ENCODE measurements around the gene MYO5C.
"Not testable (repeated sequence)": the region's sequence is repeated elsewhere in the genome, so short reads cannot be mapped to it uniquely, and the experiment has no call there.

Gene MYO5C

DNA sequence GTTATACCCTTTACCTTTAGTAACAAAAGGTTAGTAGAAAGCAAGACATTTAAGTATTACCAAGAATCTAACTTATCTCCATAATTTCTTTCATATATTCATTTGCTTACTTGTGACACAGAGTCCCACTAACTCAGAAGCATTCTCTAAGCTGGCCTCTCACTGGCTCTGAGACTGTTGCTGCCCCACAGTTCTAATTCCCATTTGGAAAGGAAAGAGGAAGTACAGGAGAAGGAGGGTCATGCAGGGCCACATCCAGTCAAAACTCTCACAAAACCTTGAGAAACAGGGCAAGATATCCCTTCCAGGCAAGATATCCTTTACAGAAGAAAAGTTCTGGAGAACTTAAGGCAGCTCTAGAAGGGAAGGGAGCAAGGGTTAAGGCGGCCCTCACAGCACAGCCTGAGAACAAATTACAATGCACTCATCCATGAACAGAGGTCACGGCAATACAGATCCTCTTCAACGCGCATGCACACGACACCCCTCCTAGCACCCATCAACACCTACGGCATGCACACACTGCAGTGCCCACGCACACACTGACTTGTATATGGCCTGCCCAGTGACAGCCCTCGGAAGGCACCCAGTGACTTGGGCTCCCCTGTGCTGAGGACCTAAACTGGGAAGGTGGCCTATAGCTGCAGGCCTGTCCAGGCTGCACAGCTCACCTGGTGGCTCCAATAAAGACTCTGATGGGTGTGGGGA, 13.0 kb upstream of the MYO5C start:
- DNase-seq (ENCODE audit: low read depth): no peak

DNA sequence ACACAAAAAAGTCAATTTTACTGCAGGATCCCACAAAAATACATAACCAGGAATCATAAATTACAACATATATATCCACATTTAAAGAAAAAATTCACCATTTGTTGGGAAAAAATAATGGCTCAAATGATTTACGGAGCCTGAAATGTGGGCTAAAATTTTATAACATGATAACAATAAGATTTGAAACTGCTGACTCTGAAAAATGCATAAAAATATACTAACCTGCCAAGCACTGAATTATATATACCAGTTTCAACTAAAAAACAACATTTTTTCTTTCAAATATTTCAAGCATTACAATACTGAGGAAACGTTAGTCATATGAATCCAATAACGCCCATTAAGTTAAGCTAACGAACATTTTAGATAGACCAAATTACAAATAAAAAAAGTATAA, 12.2 kb upstream of the MYO5C start:
- DNase-seq (ENCODE audit: low read depth): no peak

DNA sequence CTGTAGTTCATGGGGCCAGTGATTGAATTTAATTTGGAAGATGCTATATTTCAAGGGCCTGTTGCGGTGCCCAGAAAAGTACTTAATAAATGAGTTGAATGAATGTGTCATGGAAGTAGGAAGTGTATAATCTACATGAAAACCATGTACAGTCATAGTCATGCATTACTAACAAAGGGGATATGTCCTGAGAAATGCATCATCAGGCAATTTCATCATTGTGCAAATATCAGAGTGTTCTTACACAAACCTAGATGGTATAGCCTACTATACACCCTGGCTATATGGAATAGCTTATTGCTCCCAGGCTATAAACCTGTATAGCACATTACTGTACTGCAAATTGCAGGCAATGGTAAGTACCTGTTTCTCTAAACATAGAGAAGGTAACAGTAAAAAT, 10.7 kb upstream of the MYO5C start:
- peak; percentile 47 for DNase-seq (ENCODE audit: low read depth)

DNA sequence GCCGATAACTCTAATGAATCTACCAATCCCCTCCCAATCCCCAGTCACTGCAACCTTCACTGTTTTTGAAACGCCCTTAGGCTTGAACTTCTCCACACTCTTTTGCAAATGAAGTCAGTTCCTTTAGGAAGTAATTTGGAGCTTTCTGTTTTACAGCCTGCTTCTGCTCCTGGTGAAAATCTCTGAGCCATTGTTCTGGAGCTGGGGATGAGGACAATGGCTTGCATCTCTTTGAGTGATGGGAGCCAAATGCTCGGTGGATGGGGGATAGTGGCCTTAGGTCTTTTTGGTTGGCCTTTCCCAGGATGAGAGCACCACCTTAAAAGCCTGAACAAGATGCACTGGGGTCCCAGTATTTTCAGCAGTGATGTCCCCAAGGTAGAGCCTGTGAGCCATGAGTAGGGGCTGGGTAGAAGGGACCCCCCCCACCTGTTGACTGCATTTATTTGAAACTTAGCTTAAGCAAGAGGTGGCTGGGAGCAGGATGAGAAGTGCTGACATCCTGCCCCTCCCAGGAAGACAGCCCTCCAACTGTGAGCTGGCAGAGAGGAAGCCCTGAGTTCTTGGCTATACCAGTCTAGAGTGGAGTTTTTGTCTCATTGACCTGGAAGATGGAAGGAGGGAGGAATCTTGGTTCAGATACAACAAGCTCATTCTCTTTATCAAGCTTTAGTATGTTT, 7.6 kb upstream of the MYO5C start:
- no peak for DNase-seq (ENCODE audit: low read depth)

DNA sequence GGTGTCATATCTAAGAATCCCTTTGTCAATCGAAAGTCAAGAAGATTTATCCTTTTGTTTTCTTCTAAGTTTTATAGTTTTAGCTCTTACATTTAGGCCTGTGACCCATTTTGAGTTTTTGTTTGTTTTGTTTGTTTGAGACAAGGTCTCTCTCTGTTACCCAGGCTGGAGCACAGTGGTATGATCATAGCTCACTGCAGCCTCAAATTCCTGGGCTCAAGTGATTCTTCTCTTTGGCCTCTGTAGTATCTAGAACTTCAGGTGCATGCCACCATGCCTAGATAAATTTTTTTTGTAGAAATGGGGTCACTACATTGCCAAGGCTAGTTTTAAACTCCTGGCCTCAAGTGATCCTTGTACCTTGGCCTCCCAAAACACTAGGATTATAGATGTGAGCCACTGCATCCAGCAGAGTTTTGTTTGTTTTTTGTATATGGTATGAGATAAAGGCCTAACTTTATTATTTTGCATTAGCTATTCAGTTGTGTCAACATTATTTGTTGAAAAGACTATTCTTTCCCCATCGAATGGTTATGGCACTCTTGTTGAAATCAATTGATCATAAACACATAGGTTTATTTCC, 5.8 kb upstream of the MYO5C start:
- DNase-seq (ENCODE audit: low read depth): no peak

DNA sequence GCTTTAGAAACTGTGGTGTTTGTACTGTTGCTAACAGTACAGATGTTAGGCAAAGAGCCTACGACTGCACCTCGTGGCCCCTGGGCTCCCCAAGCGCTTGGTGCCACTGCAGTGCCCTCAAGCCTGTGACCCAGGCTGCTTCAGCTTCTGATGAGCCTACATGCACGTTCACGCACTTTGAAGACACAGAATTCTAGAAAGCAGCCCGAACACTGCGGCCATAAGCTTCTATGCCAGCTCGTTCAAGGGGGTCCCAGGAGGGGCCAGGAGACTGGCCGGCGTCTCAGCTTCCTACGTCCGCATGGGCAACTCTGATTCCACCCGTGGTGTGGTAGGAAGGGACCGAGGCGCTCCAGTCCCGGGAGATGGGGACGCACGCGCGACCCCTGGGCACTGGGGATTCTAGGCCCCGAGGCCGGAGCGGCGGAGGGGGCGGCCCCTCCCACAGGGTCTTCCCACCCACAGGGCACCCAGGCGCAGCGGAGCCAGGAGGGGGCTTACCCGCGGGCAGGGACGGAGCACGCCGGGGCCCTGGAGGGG, 653 bp downstream of the MYO5C start:
- DNase-seq (ENCODE audit: low read depth): no peak

DNA sequence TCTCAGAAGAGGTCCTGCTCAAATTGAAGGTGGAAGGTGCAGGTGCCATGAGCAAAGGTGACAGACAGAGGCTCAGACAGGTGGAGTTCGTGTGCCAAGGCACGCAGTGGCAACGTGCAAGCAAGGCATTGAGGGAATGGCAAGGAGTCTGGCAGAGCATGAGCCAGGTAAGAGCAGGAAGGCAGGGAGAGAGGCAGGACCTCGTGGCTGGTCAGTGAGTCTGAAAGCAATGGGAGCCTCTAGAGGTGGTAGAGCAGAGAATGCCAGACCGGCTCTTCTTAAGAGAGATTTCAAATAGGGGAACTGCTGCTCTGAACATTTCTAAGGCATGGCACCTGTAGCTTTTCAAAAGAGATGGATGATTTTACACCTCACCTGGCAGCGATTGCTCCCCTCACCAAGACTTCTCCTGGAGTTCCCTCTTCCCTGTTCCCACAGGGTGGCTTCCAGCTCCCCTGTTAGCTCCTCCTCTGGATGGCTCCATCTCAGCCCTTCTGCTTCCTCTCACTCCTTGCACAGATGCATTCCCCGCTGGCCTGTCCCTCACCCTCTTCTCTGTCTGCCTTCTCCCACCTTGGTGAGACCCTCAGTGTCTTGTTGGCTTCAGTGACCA, 2.7 kb downstream of the MYO5C start:
- no peak for DNase-seq (ENCODE audit: low read depth)

DNA sequence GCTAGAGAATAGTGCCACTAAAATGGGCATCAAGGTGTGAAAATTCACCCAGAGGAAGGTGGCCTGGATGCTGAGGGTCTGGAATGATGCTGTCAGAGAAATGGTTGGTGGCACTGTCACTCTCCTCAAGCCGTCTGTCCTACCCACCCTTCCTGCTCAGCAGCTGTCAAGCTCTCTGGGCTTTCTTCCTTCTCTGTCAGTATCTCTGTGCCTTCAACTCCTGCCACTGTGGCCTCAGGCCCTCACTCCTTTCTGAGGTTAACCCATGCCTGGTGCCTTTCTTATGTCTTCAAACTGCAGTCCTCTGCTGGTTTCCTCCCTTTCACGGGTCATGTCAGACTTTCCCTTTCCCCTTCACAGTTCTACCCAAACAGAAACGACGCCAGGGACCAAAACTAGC, 4.4 kb downstream of the MYO5C start:
- no peak for DNase-seq (ENCODE audit: low read depth)

DNA sequence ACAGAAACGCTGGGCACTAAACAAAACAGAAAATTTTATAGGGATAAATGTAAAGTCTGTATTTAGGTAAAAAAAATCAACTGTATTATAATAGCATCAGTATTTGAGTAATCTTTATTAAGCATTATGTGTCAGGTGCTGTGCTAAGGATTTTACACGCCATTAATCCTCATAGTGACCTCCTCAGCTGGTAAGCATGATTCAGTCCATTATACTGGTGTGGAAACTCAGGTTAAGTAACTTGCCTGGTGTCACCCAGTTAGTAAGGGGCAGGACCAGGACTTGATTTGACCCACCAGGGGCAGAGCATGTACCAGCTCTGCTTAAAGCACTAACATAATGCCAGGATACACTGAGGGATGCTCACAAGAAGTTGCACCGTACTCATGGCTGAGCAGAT, 4.8 kb downstream of the MYO5C start:
- no peak for DNase-seq (ENCODE audit: low read depth)

DNA sequence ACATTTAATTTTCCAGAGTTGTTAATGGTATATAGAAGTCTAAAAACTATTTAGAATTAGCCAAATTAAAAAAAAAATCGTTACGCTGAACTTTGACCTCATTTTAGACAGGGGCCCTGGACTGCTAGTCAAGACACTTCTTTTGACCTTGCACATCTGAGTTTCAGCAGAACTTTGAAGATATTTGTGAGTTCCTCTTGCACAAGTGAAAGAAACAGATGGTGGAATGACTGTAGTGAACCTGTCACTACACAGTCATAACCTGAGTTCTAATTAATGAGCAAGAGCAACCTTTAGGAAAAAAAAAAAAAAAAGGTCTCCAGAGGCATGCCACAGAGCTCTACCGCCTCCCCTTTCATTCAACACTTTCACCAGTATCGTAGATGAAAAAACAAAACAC, 5.3 kb downstream of the MYO5C start:
- no peak for DNase-seq (ENCODE audit: low read depth)

DNA sequence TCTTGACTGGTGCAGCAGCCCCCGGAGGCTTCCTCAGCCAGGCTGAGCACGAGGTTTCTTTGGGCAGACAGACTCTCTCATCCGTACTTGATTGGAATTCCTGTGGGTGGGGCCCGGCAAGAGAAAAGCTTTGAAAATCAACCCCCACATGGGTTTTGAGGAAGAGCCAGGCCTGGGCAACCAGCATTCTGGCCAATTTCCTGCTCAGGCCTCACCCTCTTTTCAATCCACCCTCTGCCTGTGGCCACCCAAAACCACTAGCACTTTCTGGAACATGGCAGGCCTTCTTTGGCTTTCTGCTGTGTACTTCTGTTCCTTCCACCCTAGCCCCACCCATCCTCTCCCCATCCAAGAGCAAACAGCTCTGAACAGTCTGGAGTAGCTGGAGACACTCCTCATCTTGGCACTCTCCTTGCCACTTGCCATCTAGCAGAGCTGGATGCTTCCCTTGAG, 5.9 kb downstream of the MYO5C start:
- DNase-seq (ENCODE audit: low read depth): no peak

DNA sequence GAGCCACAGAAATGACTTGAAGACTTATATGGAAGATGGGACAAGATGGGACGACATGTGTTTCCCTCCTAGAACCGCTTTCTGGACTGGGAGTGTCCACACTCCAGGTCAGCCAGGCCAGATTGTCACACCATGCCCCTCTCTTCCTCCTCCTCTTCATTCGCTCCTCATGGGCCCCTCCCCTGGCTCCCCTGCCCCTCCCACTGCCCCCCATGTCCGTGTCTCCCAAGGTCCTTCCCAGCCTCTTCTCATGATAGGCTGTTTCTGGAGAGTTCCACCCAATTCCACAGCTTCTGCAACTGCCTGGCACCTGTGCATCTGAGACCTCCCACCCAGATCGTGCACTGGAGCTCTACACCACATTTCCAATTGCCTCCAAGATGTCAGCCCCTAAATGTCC, 6.6 kb downstream of the MYO5C start:
- no peak for DNase-seq (ENCODE audit: low read depth)

DNA sequence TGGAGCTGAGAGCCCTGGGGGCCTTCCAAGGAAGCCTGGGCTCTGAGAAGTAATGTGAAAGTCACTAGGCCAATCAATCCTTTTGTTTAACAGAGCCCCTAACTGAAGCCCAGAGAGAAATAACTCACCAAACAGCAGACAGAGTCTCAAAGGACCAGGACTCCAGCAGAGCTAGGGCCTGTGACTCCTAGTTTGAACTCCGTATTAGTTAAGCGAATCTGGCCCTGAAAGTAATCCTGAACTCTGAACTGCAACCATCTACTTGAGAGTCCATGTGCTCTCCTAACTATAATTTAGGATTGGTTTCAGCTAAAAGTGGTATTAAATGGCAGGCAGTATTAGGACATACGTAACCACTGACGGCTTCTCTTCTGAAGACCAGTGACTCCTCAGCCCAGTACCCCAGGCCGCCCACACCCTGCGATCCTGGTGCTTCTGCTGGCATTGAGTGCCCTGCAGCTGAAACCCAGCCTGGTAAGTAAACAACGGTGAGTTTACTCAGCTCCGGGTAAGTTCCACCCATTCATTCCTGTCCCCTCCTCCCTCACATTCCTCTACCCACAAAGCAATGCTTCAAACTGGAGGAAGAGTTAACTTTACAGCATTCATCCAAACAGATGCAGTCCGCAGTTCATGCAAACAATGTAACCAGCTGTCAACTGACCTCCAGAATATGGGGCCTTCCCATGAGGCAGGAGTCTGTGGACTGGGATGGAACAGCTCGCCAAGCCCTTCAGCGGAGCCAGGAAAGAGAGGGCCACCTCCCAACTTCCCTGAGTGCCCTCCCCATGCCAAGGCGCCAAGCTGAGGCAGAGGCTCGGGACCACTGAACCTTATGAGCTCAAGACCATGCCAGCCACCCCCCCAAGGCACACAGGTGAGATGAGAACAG, 7.3 kb downstream of the MYO5C start:
- peak; percentile 10 for DNase-seq (ENCODE audit: low read depth)

DNA sequence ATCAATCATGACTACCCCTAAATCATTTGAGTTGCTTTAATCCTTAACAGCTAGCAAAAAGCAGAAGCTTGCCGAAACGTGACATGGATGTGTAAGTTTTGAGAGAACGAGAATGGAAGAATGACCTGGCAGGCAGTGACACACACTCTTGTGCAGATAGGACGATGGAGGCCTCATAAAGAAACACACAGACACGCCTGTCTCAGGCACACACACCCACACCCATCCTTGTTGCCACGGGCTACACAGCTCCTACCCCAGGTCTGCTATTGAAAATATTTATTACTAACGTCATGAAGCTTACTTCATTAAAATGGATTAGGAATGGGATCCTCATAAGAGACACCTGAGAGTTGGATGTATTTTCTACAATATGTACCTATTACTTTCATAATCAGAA, 8.5 kb downstream of the MYO5C start:
- no peak for DNase-seq (ENCODE audit: low read depth)

DNA sequence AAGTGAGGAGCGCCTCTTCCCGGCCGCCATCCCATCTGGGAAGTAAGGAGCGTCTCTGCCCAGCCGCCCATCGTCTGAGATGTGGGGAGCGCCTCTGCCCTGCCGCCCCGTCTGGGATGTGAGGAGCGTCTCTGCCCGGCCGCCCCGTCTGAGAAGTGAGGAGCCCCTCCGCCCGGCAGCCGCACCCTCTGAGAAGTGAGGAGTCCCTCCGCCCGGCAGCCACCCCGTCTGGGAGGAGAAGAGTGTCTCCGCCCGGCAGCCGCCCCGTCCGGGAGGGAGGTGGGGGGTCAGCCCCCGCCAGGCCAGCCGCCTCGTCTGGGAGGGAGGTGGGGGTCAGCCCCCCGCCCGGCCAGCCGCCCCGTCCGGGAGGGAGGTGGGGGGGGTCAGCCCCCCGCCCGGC, 9.7 kb downstream of the MYO5C start:
- DNase-seq (ENCODE audit: low read depth): not testable (repeated sequence)

DNA sequence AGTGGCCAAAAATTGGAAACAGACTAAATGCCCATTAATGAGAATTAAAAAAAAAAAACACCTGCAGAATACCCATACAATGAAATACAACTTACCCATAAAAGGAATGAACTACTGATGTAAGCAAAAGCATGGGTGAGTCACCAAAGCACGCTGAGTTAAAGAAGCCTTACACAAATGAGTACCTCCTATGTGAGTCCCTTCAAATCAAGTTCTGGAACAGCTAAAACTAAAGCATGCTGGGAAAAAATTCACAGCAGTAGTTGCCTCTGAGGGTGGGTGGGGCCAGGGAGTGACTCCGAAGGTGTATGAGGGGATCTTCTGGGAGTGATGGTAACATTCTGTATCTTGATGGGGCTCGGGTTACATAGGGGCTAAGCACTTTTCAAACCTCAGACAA, 11.4 kb downstream of the MYO5C start:
- peak; percentile 32 for DNase-seq (ENCODE audit: low read depth)

DNA sequence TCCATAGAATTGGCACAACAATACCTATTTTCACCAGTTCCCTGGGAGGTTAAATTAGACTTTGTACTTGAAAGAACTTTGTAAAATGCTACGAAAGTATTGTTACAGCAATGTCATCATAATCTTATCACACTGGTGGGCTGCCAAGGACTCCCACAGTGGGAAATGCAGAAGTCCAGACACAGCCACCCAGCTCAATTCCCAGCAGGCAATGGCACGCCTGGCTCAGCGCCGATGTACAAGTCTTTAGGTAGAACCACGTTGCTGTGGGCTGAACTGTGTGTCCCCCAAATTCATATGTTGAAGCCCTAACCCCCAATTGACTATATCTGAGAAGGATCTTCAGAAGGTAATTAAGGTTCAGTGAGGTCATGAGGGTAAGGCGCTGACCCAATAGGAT, 12.3 kb downstream of the MYO5C start:
- DNase-seq (ENCODE audit: low read depth): no peak

DNA sequence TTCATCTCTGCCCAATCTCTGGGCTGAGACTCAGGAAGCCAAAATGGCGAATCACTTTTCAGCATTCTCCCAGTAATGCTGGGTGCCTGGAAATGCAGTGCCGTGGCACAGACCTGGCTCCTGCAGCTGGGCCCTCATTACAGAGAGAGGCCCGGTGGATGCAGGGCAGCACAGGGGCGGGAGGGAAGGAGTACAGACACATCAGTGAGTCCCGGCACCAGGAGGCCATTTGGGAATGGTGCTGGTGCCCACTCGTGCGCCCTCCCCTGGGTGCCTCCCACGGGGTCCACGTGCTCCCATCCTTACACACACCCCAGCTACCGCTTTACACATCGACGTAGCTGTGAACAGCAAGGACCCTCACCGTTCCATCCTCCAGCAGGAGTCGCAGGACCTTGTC, 13.2 kb downstream of the MYO5C start:
- no peak for DNase-seq (ENCODE audit: low read depth)

DNA sequence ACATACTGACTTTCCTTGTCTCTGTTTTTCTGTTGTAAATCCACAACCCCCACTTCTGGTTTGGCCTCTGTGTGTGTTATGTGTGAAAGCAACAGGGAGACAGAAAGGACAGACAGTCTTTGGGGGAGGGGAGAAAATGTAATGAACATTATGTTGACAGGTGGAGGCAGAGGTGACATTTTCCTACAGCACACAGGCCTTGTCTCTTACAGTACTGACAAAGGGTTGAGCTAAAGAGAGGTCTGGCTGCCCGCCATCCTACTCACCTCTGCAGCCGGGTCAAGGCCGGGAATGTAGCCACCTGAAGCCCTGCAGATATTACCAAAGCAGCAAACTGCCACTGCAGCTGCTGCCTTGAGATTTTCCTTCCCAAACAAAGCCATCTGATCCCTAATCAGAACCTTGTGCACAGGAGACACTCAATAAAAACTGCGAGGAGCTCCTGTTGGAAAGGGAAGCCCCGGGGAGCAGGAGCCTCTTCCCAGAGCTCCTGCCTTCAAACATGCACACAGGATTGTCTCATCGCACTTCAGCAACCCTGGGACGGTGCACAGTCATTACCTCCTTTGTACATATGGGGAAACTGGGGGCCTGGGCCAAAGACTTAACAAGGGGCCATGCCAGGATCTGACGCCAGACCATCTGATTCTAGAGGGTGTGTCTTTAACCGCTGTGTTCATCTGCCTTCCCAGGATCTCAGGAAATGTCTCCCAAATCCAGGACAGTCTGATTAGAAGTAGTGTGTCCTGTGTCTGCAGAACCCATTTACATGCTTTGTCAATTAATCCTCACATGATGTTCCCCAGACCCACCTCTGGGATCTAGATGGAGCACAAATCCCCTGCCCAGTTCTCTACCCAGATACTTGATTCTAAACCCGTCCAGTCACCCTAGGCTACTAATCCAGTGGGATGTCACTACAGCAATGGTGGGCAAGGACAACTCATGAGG, 14.2 kb downstream of the MYO5C start:
- DNase-seq (ENCODE audit: low read depth): no peak

DNA sequence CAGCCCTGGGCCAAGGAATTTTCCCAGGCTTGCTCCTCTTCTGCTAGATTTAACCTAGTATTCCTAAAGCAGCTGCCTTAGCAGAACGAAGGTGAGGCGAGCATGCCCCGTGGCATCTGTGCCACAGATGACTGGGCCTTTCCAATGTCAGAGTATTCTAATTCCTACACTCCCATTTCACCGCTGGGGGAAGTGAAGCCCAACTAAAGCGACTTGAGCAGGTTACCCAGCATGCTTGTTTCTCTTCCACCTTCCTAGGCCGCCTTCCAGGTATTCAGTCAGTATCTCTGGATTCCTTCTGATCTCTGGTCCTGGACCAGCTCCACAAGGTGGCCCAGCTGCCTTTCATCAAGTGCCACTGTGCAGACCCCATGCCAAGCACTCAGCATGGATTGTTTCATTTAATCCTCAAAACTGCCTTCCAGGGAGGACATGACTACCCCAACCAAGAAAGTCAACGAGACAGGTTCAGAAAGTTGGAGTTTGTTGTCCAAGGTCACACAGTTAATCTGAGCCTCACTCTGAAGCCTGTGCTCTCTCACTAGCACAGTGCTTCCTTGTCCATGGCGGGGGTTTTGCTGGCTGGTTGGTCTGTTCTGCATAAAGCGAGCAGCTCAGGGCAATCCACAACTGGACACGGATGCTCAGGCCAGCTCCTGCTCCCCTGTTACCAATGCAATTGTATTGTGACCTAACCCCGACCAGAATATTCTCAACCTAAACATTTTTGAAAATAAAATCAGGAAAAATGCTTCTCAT, 15.1 kb downstream of the MYO5C start:
- DNase-seq (ENCODE audit: low read depth): no peak

Measured in non-pigmented ciliary epithelial cell (primary cell).